ENCODE measurements around the gene CACNA2D4.

DNA sequence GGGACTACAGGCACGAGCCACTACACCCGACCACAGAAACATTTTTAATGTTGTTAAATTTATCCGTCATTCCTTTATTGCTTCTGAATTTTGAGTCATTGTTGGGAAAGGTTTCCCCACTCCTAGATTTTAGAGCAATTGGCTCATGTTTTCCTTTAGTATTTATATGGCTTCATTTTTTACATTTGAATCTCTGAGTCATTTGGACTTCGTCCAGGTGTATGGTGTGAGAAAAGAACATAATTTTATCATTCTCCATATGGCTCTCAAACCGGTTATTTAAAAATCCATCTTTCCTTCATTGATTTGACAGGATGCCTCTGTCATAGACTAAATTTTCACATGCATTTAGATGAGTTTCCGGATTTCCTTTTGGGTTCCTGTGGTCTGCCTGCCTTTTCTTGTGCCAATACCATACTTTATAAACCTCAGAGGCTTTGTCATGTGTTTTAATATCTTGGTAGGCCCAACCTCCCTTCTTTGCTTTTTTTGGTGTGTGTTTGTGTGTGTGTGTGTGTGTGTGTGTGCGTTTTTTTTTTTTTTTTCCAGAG lies 67.2 kb downstream of the CACNA2D4 start:
- TF ChIP-seq POLR2A (IDR thresholded peaks at IDR 0.05; ENCODE audit: low read depth, low read length) (no peak), POLR2AphosphoS5 (IDR thresholded peaks at IDR 0.05; ENCODE audit: low read depth, low read length) (no peak), TAF1 (IDR thresholded peaks at IDR 0.05; ENCODE audit: low read depth, low read length) (no peak), PAX5 (IDR thresholded peaks at IDR 0.05; ENCODE audit: insufficient read depth, low read length, severe bottlenecking) (no peak), SPI1 (IDR thresholded peaks at IDR 0.05; ENCODE audit: low read depth, low read length) (no peak)

Data from GM12891 (cell line).